VCaP (cell line): ENCODE measurements around the gene RPTOR.
A peak's percentile ranks its signal among the peaks of the same experiment; 100 is the strongest.

Source experiments
- H3K27ac ChIP-seq: fragments of 450-650 bp; 2 replicates; pipeline ENCODE4 v1.5.1; 2017
- CTCF ChIP-seq: fragments of 450-650 bp; conservative IDR thresholded peaks from 2 replicates; pipeline ENCODE4 v1.5.1; 2017; ENCODE audit warnings: mild to moderate bottlenecking, moderate library complexity

RPTOR gene

DNA sequence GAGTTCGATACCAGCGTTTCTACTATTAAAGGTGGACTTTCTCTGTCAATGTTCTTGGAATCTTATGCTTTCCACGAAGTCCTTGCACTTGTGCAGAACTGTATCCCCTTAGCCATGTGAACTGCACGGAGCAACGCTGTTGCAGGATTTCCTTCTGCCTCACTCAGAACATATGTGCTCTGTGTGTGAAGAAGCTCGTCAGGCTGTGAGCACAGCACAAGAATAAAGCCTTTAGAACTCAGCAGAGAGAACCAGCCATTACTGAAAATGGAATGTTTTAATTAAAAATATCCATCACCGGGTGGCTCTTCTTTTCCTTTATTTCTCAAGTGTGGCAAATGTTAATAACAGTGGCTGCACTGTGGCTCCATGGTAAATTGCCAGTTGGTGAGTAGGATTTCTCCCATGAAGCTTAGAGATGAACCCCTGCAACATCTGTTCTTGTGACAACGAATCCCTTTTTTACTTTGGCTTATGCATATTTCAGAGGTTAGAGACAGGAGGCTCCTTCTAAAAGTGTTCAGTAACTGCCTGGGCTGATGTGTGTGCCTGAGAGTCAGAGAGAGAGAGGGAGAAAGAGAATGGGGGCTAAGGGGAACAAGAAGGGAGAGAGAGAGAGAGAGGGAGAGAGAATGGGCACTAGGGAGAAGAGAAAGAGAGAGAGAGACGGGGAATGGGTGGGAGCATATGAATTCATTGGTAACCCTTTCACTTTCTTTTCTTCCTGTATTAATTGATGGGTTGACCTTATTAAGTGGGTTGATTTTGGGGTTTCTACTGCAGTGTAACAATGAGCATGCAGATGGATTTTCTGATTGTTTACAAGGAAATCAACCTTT lies 50.0 kb downstream of the RPTOR start:
- H3K27ac ChIP-seq, result peak overlapping the region; percentile 93
- no peak for TF ChIP-seq CTCF

- peak overlapping the region; percentile 93 for H3K27ac ChIP-seq
- no peak for TF ChIP-seq CTCF
These were observed 52.3 kb downstream of the RPTOR start for GRCh38 chr17:80596760-80597608.

- H3K27ac ChIP-seq, result no peak overlapping the region; the same call in 1 of the 2 replicates
- TF ChIP-seq CTCF, result no peak
These were observed 54.3 kb downstream of the RPTOR start for GRCh38 chr17:80598813-80599545.

- no peak for TF ChIP-seq CTCF
- peak overlapping the region; percentile 22; the same call in 1 of the 2 replicates for H3K27ac ChIP-seq
These were observed 55.1 kb downstream of the RPTOR start for GRCh38 chr17:80599546-80600305.

- H3K27ac ChIP-seq, result no peak overlapping the region
- no peak for TF ChIP-seq CTCF
These were observed 56.5 kb downstream of the RPTOR start for GRCh38 chr17:80601146-80601545.

DNA sequence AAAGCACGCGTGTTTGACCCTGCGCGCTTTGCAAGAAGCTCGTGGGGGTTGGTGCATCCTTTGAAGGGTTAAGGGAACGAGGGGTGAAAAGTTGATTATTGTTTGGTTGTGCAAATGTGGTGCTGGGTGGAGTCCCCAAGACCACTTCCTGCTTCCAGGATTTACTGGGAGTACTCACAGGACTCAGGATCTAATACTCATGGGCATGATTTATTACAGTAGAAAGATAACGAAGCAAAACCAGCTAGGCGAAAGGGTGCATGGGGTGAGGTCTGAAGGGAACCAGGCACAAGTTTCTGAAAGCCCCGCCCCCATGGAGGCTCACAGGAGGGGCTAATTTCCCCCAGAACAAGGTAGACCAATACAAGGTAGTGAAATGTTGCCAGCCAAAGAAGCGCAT lies 58.8 kb downstream of the RPTOR start:
- no peak overlapping the region for H3K27ac ChIP-seq
- no peak for TF ChIP-seq CTCF
